HG02884 (cell line): ENCODE results near the gene EVA1A.

Source experiments
- ATAC-seq: cut with Tn5 transposase; IDR thresholded peaks from one replicate; pipeline ENCODE4 v1.9.1; 2021; ENCODE audit warnings: mild to moderate bottlenecking, moderate library complexity; ENCODE audit not compliant: unreplicated experiment

Gene EVA1A

GRCh38 chr2:75592030-75592429 lies 31.3 kb upstream of the EVA1A start:
- no peak for ATAC-seq

- ATAC-seq: no peak
These were observed 28.8 kb upstream of the EVA1A start for GRCh38 chr2:75589391-75590105.

DNA sequence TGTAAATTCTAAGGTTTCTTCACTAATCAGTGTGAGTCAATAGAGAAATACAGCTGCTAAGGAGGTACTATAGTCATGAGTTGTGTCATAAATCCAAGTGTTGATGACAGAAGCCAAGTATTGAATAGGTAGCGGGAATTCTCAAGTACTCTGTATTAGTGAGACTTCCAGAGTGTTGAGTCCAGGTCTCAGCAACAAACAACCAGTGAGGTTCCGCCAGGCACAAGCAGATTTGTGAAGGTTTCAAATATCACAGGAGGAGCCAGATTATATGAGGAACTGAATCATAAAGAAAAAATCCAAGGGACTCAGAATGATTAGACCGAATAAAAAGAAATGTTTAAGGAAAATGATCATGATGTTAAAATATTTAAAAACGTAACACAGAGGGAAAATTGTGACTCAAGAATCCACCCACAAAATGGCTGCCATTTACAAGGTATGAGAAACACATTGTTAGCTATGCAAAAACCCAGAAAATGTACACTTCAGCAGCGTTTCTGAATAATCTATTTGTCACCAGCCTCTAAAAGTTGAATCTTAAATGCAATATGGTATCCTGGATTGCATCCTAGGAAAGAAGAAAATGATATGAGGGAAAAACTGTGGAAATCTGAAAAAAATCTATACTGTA lies 27.3 kb upstream of the EVA1A start:
- no peak for ATAC-seq

- no peak for ATAC-seq
These were observed 26.2 kb upstream of the EVA1A start for GRCh38 chr2:75586971-75587370.

DNA sequence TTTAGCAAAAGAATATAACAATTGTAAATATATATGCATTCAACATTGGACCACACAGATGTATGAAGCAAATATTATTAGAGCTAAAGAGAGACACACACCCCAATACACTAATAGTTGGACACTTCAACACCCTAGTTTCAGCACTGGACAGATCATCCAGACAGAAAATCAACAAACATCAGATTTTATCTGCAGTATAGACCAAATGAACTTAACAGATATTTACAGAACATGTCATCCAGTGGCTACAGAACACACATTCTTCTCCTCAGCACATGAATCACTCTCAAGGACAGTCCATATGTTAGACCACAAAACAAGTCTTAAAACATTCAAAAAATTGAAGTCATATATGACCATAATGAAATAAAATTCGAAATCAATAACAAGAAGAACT lies 22.1 kb upstream of the EVA1A start:
- ATAC-seq: no peak

GRCh38 chr2:75580606-75581005 lies 19.9 kb upstream of the EVA1A start:
- no peak for ATAC-seq

DNA sequence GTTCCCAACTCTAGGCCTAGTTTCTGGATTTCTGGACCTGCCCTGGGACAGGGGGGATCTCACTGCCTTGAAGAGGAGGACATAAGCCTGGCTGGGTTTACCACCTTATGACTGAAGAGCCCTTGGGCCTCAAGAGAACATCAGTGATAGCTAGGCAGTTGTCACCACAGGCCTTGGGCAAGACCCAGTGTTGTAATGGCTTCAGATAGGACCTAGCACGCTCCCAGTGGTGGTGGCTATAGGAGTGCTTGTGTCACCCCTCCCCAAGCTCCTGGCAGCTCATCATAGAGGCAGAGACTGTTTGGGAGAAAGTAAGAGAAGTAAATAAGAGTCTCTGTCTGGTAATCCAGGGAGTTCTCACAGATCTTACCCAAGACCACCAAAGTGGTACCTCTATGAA lies 19.4 kb upstream of the EVA1A start:
- no peak for ATAC-seq

GRCh38 chr2:75579186-75579585 lies 18.4 kb upstream of the EVA1A start:
- no peak for ATAC-seq

DNA sequence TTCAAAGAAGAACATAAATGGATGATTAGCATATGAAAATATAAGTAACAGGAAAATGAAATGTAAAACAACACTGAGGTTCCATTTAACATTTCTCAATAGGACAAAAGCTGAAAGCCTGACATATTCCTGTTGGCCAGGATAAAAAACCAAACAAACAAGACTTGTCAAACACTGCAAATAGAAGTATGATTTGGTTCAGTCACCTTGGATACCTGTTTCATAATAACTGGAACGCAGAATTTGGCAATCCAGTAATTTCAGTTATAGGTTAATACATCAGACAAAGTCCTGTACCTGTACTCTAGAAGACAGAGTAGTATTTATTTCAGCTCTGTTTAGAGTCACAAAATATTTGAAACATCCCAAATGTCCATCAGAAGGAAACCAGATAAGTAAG lies 16.5 kb upstream of the EVA1A start:
- no peak for ATAC-seq

- no peak for ATAC-seq
These were observed 13.4 kb upstream of the EVA1A start for GRCh38 chr2:75574106-75574505.

- no peak for ATAC-seq
These were observed 12.6 kb upstream of the EVA1A start for GRCh38 chr2:75573145-75573878.

DNA sequence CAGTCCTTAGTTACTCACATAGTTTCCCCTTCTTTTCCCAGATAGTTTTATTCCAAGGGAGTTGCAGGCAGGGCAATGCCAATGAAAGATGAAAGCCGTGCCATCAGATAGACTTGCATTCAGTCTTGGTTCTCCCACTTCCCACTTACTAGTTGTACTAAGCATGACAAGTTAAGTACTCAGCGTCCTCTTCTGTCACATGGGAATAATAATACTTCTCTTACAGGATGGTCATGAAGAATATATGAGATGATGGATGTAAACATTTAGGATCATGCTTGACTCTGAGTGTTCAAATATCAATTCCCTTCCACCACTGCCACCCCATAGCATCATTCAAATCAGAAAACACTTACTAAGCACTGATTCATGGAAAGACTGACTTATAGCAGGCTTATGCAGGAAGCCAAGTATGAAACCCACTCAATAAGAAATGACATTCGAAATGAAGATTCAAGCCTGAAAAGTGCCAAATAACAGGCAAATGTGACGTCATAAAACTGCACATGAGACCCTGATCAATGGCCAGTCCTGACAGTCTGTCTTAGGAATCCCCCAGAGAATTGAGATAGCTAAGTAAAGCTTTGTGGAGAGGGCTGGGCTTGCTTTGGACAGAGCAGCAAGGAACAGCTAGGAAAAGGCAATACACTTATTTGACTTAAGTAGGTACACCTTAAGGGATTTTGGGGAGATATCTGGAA lies 11.1 kb upstream of the EVA1A start:
- ATAC-seq: no peak

DNA sequence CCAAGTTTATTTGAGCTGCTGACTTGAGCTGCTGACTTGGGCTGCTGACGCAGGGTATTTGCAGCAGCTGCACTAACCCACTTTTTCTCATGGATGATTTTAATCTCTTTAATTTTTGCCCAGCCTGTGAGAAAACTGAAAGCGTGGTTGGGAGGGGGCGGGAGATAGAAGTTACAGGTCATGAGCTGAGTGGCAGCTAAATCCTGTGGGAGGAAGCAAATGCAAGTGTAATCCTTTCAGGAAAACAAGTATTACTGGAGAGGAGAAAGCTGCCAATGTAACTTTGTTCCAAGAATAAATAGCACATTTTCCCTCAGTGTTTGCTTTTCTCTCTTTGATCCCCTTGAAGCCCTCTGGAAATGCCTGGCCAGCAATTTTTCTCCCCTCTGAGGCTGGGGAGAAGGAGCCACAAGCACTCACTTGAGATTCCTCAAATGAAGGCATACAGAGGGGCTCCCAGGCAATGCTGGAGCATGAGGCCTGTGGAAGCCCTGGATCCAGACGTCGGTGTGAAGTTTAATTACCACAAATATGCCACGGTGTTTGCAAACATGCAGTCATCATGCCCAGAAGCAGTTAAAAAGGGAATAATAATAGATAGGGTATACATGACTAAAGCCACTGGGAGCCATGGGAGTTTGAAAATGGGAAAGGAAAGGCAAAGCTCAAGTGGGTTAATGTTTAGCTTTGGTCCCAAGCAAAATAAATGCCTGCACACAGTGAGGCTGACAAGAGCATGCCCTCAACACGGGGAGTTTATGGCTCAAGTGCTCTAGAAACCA lies 10.4 kb upstream of the EVA1A start:
- no peak for ATAC-seq

- ATAC-seq: no peak
These were observed 9.5 kb upstream of the EVA1A start for GRCh38 chr2:75570024-75570947.

GRCh38 chr2:75569546-75569945 lies 8.8 kb upstream of the EVA1A start:
- ATAC-seq: no peak

DNA sequence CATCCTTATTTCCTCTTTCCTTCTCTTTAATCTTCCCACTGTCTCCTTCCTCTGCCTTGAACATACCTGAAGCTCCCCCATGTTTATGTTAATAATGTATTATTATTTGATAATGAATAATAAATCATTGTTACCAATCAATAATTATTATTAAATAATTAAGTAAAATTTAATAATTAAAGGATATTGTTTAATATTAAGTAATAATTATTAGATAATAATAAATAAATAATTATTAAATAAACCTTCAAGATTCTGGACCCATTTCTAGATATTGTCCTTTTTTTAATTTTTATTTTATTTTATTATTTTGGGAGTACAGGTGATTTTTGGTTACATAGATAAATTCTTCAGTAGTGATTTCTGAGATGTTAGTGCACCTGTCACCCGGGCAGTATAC lies 7.4 kb upstream of the EVA1A start:
- no peak for ATAC-seq

DNA sequence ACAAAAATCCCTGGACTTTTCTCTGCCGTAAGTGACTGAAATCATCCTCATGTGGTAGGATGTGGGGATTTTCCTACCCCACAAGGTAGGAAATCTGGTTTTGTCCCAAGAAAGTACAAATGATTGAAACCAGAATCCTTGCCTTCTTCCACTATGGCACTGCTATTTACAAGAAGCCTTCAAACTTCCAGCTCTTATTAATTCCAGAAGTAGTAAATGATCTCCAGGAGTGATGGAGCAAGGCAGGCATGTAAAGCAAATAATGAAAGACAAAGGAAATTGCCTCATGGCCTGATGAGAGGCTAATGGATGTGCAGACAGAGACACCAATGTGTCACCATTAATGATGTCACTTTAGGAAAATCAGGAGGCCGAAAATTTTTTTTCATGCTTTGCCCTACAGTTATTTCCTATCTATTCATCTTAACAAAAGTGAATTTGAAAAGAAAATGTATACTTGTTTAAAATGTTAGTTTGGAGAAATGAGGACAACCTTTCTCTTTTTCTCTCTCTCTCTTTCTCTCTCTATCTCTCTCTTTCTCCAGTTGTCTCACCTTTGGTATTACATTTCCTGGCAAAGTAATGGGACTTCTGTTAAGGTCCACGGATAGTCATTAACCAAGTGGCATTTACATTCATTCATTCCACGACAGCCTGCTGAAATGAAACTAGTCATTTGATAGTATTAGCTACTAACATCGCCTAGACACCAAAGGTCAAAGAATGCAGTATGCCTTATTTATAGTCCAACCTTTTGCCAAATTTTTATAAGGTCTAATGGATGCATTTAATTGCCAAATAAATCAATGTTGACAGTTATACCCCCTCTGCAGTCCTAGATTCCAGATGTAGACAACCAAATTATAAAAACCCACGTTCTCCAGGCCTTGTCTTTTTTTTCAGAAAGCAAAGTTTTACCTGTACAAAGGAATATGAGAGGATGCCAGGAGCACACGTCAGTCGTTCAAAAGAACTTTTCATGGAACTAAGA lies 5.0 kb upstream of the EVA1A start:
- ATAC-seq: no peak

DNA sequence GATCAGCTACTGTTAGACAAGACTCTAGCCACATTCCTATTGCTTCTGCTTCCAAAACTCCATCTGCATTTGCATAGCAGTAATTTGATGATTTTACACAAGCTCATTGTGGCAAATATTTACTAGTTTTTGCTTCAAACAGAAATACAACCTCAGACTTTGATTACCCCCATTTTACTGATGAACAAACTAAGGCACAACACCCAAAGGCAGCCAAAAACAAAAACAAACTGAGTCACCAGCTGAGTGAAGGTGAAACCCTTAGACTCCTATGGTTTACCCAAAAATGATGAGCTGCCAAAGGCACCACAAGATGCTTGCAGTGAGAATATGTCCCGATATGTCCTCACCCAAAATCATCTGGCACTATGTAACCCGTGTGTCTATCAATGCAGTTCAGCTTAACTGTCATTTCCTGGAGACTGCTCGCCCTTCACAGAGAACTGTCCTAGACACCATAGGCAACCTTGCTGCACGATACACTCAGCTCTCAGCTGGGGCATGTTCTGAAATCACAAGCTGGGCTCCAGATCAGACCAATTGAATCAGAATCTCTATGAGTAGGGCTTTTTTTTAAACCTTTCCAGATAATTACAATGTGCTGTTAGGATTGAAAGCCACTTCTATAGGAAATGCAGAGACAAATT lies 4.1 kb upstream of the EVA1A start:
- ATAC-seq: no peak
